ENCODE data around the gene TMEM39B.

GRCh38 chr1:32094746-32095521 is 22.2 kb downstream of the TMEM39B start:
- TF ChIP-seq EZH2phosphoT487 (IDR thresholded peaks at IDR 0.05; ENCODE audit: borderline replicate concordance, low read length) (no peak), EZH2 (IDR thresholded peaks at IDR 0.05; ENCODE audit: low read length, unreplicated experiment) (no peak)
- TF ChIP-seq, protein P1, sequence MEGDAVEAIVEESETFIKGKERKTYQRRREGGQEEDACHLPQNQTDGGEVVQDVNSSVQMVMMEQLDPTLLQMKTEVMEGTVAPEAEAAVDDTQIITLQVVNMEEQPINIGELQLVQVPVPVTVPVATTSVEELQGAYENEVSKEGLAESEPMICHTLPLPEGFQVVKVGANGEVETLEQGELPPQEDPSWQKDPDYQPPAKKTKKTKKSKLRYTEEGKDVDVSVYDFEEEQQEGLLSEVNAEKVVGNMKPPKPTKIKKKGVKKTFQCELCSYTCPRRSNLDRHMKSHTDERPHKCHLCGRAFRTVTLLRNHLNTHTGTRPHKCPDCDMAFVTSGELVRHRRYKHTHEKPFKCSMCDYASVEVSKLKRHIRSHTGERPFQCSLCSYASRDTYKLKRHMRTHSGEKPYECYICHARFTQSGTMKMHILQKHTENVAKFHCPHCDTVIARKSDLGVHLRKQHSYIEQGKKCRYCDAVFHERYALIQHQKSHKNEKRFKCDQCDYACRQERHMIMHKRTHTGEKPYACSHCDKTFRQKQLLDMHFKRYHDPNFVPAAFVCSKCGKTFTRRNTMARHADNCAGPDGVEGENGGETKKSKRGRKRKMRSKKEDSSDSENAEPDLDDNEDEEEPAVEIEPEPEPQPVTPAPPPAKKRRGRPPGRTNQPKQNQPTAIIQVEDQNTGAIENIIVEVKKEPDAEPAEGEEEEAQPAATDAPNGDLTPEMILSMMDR (conservative IDR thresholded peaks at IDR 0.05; ENCODE audit: low read depth, low read length): no peak
